SK-N-SH treated with all-trans-retinoic acid at 6 μM for 48 hours (cell line): ENCODE measurements around the gene KCNC3.
A peak's percentile ranks its signal among the peaks of the same experiment; 100 is the strongest.

Experiments used
- ATAC-seq: fragments of 200-7000 bp; cut with Tn5 transposase; 3 replicates; pipeline ENCODE4 v1.9.1; 2020; ENCODE audit warnings: mild to moderate bottlenecking, moderate library complexity
- ARNTL ChIP-seq: fragments of 450-650 bp; formaldehyde crosslinking; IDR thresholded peaks from 2 replicates; pipeline ENCODE4 v1.5.0; 2020; ENCODE audit warnings: low read depth, mild to moderate bottlenecking, moderate library complexity, borderline replicate concordance
- BACH2 ChIP-seq: fragments of 250-450 bp; sonication (Bioruptor Pico); IDR thresholded peaks from 2 replicates; pipeline ENCODE4 v1.9.0; 2021; ENCODE audit warnings: mild to moderate bottlenecking, borderline replicate concordance
- CREB5 ChIP-seq: fragments of 250-450 bp; sonication (Bioruptor Pico); IDR thresholded peaks from 2 replicates; pipeline ENCODE4 v1.5.1; 2020; ENCODE audit warnings: low read depth, mild to moderate bottlenecking, moderate library complexity
- CSDC2 ChIP-seq: fragments of 250-450 bp; sonication (Bioruptor Pico); IDR thresholded peaks from 2 replicates; pipeline ENCODE4 v1.5.0; 2020; ENCODE audit warnings: mild to moderate bottlenecking, moderate library complexity
- ESRRG ChIP-seq: fragments of 250-450 bp; sonication (Bioruptor Pico); IDR thresholded peaks from 2 replicates; pipeline ENCODE4 v1.6.1; 2021; ENCODE audit warnings: mild to moderate bottlenecking
- GLIS3 ChIP-seq: fragments of 250-450 bp; sonication (Bioruptor Pico); IDR thresholded peaks from 2 replicates; pipeline ENCODE4 v1.5.0; 2020; ENCODE audit warnings: mild to moderate bottlenecking, moderate library complexity
- OSR1 ChIP-seq: fragments of 250-450 bp; sonication (Bioruptor Pico); IDR thresholded peaks from 2 replicates; pipeline ENCODE4 v1.8.0; 2022; ENCODE audit warnings: moderate library complexity, mild to moderate bottlenecking, inconsistent platforms
- PPARA ChIP-seq: fragments of 250-450 bp; sonication (Bioruptor Pico); IDR thresholded peaks from 2 replicates; pipeline ENCODE4 v1.5.0; 2020; ENCODE audit warnings: mild to moderate bottlenecking, borderline replicate concordance
- RARB ChIP-seq: fragments of 250-450 bp; sonication (Bioruptor Pico); IDR thresholded peaks from 2 replicates; pipeline ENCODE4 v1.8.0; 2021; ENCODE audit warnings: mild to moderate bottlenecking, moderate library complexity
- SNAI2 ChIP-seq: fragments of 250-450 bp; sonication (Bioruptor Pico); IDR thresholded peaks from 2 replicates; pipeline ENCODE4 v1.5.0; 2020; ENCODE audit warnings: mild to moderate bottlenecking, moderate library complexity
- TCF4 ChIP-seq: fragments of 250-450 bp; sonication (Bioruptor Pico); IDR thresholded peaks from 2 replicates; pipeline ENCODE4 v1.8.0; 2021; ENCODE audit warnings: mild to moderate bottlenecking, moderate library complexity, borderline replicate concordance
- TOX ChIP-seq: fragments of 250-450 bp; sonication (Bioruptor Pico); IDR thresholded peaks from 2 replicates; pipeline ENCODE4 v1.8.0; 2021; ENCODE audit warnings: mild to moderate bottlenecking, moderate library complexity, borderline replicate concordance
- TSHZ2 ChIP-seq: fragments of 250-450 bp; sonication (Bioruptor Pico); IDR thresholded peaks from 2 replicates; pipeline ENCODE4 v1.5.0; 2020; ENCODE audit warnings: mild to moderate bottlenecking, moderate library complexity
- ZC3H10 ChIP-seq: fragments of 250-450 bp; sonication (Bioruptor Pico); IDR thresholded peaks from 2 replicates; pipeline ENCODE4 v1.5.1; 2021; ENCODE audit warnings: mild to moderate bottlenecking, moderate library complexity
- ZFP3 ChIP-seq: fragments of 250-450 bp; sonication (Bioruptor Pico); IDR thresholded peaks from 2 replicates; pipeline ENCODE4 v1.5.0; 2020; ENCODE audit warnings: mild to moderate bottlenecking, moderate library complexity
- ZFP30 ChIP-seq: fragments of 450-650 bp; formaldehyde crosslinking; IDR thresholded peaks from 2 replicates; pipeline ENCODE4 v1.5.0; 2022; ENCODE audit warnings: mild to moderate bottlenecking, moderate library complexity
- ZNF565 ChIP-seq: fragments of 450-650 bp; formaldehyde crosslinking; conservative IDR thresholded peaks from 2 replicates; pipeline ENCODE4 v1.5.0; 2020; ENCODE audit warnings: low read depth, mild to moderate bottlenecking, moderate library complexity
- ZNF70 ChIP-seq: fragments of 450-650 bp; formaldehyde crosslinking; IDR thresholded peaks from 2 replicates; pipeline ENCODE4 v1.5.0; 2020; ENCODE audit warnings: mild to moderate bottlenecking, moderate library complexity
- ZNF8 ChIP-seq: fragments of 450-650 bp; formaldehyde crosslinking; IDR thresholded peaks from 2 replicates; pipeline ENCODE4 v1.5.0; 2020; ENCODE audit warnings: mild to moderate bottlenecking, moderate library complexity
- TF ChIP-seq, protein P1 (sequence below): fragments of 250-450 bp; sonication (Bioruptor Pico); IDR thresholded peaks from 2 replicates; pipeline ENCODE4 v1.8.0; 2021; ENCODE audit warnings: low read depth, mild to moderate bottlenecking, moderate library complexity, borderline replicate concordance

The KCNC3 gene

DNA sequence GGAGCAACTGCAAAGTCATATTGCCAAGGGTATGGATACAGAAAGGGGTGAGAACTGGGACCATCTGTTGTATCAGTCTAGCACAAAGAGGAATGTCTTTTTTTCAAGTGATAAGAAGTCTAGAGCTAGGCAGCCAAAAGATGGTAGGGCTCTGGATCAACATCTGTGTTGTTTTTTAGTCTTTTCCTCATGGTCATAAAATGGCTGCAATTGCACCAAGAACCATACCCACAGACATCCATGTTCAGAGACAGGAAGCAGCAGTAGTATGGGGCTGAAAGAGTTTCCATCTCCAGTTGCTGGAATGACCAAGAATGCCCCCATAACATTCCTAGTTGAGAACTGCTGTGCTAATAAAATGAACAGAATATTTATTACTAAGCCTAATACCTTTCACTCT lies 25.6 kb downstream of the KCNC3 start (continued):
- no peak for TF ChIP-seq TSHZ2
- no peak for TF ChIP-seq TOX (CRISPR knock-in tag)
- no peak for TF ChIP-seq ZC3H10 (CRISPR knock-in tag)
- TF ChIP-seq ESRRG (CRISPR knock-in tag), result no peak

DNA sequence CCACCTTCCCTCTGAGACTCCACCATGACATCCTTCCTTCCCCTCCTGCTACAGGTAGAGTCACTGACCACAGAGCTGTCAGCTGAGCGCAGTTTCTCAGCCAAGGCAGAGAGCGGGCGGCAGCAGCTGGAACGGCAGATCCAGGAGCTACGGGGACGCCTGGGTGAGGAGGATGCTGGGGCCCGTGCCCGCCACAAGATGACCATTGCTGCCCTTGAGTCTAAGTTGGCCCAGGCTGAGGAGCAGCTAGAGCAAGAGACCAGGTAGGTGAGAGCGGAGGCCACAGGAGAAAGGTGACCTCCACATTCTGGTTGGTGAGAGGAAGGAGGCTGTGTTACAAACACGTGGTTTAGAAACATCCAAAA lies 27.6 kb downstream of the KCNC3 start:
- no peak for ATAC-seq
- no peak for TF ChIP-seq CSDC2
- TF ChIP-seq SNAI2 (CRISPR knock-in tag), result no peak

DNA sequence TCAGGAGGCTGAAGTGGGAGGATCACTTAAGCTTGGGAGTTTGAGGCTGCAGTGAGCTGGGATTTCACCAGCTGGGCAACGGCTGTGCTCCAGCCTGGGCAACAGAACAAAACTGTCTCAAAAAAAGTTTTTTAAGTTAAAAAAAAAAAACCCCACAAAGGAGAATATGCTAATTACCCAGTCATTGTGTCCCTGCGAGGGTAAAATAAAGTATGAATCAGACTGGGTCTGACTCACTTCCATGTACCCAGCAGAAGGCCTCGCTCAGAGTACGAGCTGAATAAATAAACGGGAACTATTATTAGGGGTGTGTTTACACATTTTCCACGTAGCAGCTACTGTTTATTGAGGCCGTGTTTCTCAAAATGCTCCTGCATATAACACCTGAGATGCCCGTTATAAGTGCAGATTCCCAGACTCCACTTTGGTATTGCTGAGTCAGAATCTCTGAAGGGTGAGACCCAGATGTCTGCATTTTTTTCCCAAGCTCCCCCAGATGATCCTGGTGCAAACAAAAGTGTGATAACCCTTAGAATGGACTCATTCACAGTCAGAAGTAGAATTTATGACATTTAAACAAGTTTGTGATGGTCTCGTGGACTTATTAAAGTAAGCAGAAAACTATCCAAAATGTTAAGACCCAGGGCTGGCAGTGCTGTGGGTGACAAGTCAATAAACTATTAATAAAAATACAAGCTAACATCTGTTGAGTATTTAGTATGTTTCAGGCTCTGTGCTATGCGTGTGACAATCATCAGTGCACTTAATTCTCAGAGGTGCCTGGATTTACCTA lies 28.2 kb downstream of the KCNC3 start:
- ATAC-seq, result peak; percentile 79
- no peak for TF ChIP-seq TSHZ2
- TF ChIP-seq ZC3H10 (CRISPR knock-in tag), result no peak
- TF ChIP-seq ARNTL (CRISPR knock-in tag), result no peak
- no peak for TF ChIP-seq OSR1 (CRISPR knock-in tag)
- TF ChIP-seq RARB, result no peak
- TF ChIP-seq BACH2 (CRISPR knock-in tag), result no peak
- TF ChIP-seq TOX (CRISPR knock-in tag), result no peak
- TF ChIP-seq ZNF8 (CRISPR knock-in tag), result no peak
- no peak for TF ChIP-seq TCF4
- TF ChIP-seq CREB5 (CRISPR knock-in tag), result no peak
- no peak for TF ChIP-seq ESRRG (CRISPR knock-in tag)
- no peak for TF ChIP-seq PPARA (CRISPR knock-in tag)
- no peak for TF ChIP-seq CSDC2
- TF ChIP-seq, protein P1, sequence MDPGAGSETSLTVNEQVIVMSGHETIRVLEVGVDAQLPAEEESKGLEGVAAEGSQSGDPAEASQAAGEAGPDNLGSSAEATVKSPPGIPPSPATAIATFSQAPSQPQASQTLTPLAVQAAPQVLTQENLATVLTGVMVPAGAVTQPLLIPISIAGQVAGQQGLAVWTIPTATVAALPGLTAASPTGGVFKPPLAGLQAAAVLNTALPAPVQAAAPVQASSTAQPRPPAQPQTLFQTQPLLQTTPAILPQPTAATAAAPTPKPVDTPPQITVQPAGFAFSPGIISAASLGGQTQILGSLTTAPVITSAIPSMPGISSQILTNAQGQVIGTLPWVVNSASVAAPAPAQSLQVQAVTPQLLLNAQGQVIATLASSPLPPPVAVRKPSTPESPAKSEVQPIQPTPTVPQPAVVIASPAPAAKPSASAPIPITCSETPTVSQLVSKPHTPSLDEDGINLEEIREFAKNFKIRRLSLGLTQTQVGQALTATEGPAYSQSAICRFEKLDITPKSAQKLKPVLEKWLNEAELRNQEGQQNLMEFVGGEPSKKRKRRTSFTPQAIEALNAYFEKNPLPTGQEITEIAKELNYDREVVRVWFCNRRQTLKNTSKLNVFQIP (CRISPR knock-in tag), result no peak
- no peak for TF ChIP-seq ZNF70
- TF ChIP-seq, all 23 proteins: peak for 0

- no peak for ATAC-seq
- TF ChIP-seq ZNF565 (CRISPR knock-in tag) (no peak), TOX (CRISPR knock-in tag) (no peak), ZFP30 (CRISPR knock-in tag) (no peak), ZC3H10 (CRISPR knock-in tag) (no peak), GLIS3 (CRISPR knock-in tag) (no peak), ARNTL (CRISPR knock-in tag) (no peak), TSHZ2 (no peak), RARB (no peak), ESRRG (CRISPR knock-in tag) (no peak), ZFP3 (CRISPR knock-in tag) (no peak), CSDC2 (no peak), SNAI2 (CRISPR knock-in tag) (no peak), BACH2 (CRISPR knock-in tag) (no peak)
- TF ChIP-seq, protein P1 (CRISPR knock-in tag), result no peak
Observed at GRCh38 chr19:50300051-50300450, 29.1 kb downstream of the KCNC3 start.
